Gastroesophageal sphincter (tissue), 4 donors: Measurements from ENCODE around the gene JARID2. TPM values are rescaled to one million over a fixed set of nuclear protein-coding genes. Genes with fewer than 3 reads are reported as not detected.

Experiments
- ATAC-seq: fragments of 150-250 bp; one replicate; pipeline ENCODE4 v1.9.1; 2016; ENCODE audit warnings: mild to moderate bottlenecking, moderate library complexity
- H3K27ac ChIP-seq, 4 donors: fragments of 200-600 bp; sonication (generic) in 3 of 4; 1 replicate in 3 of 4; 2 replicates in 1 of 4; pipeline ENCODE4 v1.5.1; 2016 to 2019
- H3K27me3 ChIP-seq: fragments of 200-600 bp; sonication (generic); one replicate; pipeline ENCODE4 v1.5.1; 2019
- H3K36me3 ChIP-seq, 2 donors: fragments of 200-600 bp; sonication (generic); one replicate each; pipeline ENCODE4 v1.5.1; 2019; ENCODE audit warnings: control low read depth in 1 of 2
- H3K4me1 ChIP-seq, 3 donors: fragments of 200-600 bp; sonication (generic); 1 replicate in 2 of 3; 2 replicates in 1 of 3; pipeline ENCODE4 v1.5.1; 2016 to 2019; ENCODE audit warnings: control low read depth in 2 of 3
- H3K4me3 ChIP-seq, 2 donors: fragments of 200-600 bp; sonication (generic); one replicate each; pipeline ENCODE4 v1.5.1; 2019; ENCODE audit warnings: mild to moderate bottlenecking in 1 of 2, moderate library complexity in 1 of 2
- H3K9me3 ChIP-seq, 3 donors: fragments of 200-600 bp; sonication (generic); one replicate each; pipeline ENCODE4 v1.5.1; 2017 to 2019; ENCODE audit warnings: control low read depth in 2 of 3
- CTCF ChIP-seq, 4 experiments: fragments of 200-600 bp in 2 of 4; fragments of 450-650 bp in 2 of 4; sonication (generic) in 1 of 4; IDR thresholded peaks; one replicate each; pipeline ENCODE4 v1.5.1; 2017 to 2019; ENCODE audit warnings: antibody characterized with exemption in 4 of 4, mild to moderate bottlenecking in 2 of 4, moderate library complexity in 2 of 4
- EP300 ChIP-seq: sonication (generic); formaldehyde crosslinking; IDR thresholded peaks from one replicate; pipeline ENCODE4 v1.6.1; 2017; ENCODE audit warnings: antibody characterized with exemption, mild to moderate bottlenecking
- POLR2A ChIP-seq, 2 donors: fragments of 450-650 bp; IDR thresholded peaks; one replicate each; pipeline ENCODE4 v1.6.1; 2017; ENCODE audit warnings: antibody characterized with exemption in 2 of 2, mild to moderate bottlenecking in 2 of 2, moderate library complexity in 1 of 2
- POLR2AphosphoS5 ChIP-seq: sonication (generic); formaldehyde crosslinking; IDR thresholded peaks from one replicate; pipeline ENCODE4 v1.6.1; 2017; ENCODE audit warnings: antibody characterized with exemption
- WGBS, 2 donors: methylation state at CpG; one replicate each; pipeline ENCODE4 v1.1.5; 2018; ENCODE audit warnings: low coverage in 1 of 2; 5-methylcytosine and 5-hydroxymethylcytosine counted together
- total RNA-seq, 4 donors: library from RNA; depleted of rRNA; stranded (reverse); fragments of >200 nt; gene quantifications; one replicate each; pipeline ENCODE4 v1.1.0, GENCODE V29; 2016

The JARID2 gene
- total RNA-seq, 4 donors from 2014 or later: 6.8 to 12.3 (median 8.5) TPM

DNA sequence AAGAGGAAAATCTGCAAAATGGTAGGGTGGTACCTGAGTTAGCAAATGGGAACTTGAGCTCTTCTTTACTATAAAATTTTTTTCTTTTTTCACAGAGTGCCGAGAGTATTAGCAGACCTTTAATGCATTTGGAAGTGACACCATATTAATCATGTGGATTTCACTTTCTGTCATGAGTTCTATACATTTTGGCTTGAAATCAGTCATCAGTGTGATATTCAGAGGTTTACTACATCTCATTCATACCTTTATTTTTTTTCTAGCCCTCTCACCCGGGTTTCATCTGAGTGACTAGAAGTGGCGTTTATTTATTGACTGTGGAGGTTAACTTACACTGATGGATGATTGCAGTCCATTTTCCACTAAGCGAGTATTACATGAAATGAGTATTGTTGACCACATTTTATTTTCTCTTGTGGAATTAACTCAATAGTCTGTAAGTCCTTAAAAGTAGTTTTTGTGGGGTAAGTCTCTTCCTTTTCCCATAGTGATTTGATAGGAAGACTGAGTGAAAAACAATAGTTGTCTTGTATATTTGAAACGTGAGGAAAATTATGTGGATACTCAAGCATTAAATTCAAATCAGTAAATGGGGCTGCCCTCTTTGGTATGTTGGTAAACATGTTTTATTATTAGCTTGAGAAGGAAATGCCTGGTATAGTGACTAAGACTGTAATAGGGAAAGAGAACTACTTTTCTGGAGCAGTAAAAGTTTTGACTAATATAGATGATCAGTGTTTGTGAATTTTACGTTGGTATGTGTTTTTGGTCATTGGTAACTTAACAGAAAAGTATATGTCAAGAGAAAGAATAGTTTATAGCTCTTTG lies 55.5 kb downstream of the JARID2 start:
- WGBS, 2 donors: 58 to 75% methylated on average over 6 of the region's 6 CpGs
- no peak for TF ChIP-seq POLR2A (IDR thresholded peaks at IDR 0.05)
- TF ChIP-seq CTCF (IDR thresholded peaks at IDR 0.05): no peak
- no peak for TF ChIP-seq EP300
- TF ChIP-seq POLR2AphosphoS5: no peak
- Histone ChIP-seq H3K36me3 (no peaks in the 10 kb centered on the region), H3K9me3 (no peaks in the 10 kb centered on the region), H3K4me3 (no peak overlapping the region), H3K27me3 (no peaks in the 10 kb centered on the region), H3K4me1 (peaks cover 0 to 63% (median 3%) of the 10 kb centered on the region in 3 donors), H3K27ac (no peak overlapping the region)
- no peak for ATAC-seq

- WGBS, 2 donors: 87 to 96% methylated on average over 4 to 6 of the region's 7 CpGs
- H3K27ac ChIP-seq: no peak overlapping the region
- no peak for ATAC-seq
- no peaks in the 10 kb centered on the region for H3K9me3 ChIP-seq
- H3K4me1 ChIP-seq: peaks cover 0 to 68% (median 6%) of the 10 kb centered on the region in 3 donors
- TF ChIP-seq CTCF (IDR thresholded peaks at IDR 0.05) (no peak), POLR2A (IDR thresholded peaks at IDR 0.05) (no peak), EP300 (no peak), POLR2AphosphoS5 (no peak)
- H3K27me3 ChIP-seq: no peaks in the 10 kb centered on the region
- H3K36me3 ChIP-seq: no peaks in the 10 kb centered on the region
- H3K4me3 ChIP-seq: no peak overlapping the region
These were observed 57.5 kb downstream of the JARID2 start for GRCh38 chr6:15303162-15303919.

- Histone ChIP-seq H3K27ac (no peak overlapping the region), H3K4me3 (no peak overlapping the region), H3K4me1 (peaks cover 0 to 68% (median 12%) of the 10 kb centered on the region in 3 donors), H3K27me3 (no peaks in the 10 kb centered on the region), H3K36me3 (no peaks in the 10 kb centered on the region), H3K9me3 (no peaks in the 10 kb centered on the region)
- WGBS, 2 donors: 70 to 96% methylated on average over 2 to 5 of the region's 6 CpGs
- ATAC-seq: no peak
- TF ChIP-seq POLR2A (IDR thresholded peaks at IDR 0.05) (no peak), CTCF (IDR thresholded peaks at IDR 0.05) (no peak), POLR2AphosphoS5 (no peak), EP300 (no peak)
These were observed 58.0 kb downstream of the JARID2 start for GRCh38 chr6:15303920-15304291.

DNA sequence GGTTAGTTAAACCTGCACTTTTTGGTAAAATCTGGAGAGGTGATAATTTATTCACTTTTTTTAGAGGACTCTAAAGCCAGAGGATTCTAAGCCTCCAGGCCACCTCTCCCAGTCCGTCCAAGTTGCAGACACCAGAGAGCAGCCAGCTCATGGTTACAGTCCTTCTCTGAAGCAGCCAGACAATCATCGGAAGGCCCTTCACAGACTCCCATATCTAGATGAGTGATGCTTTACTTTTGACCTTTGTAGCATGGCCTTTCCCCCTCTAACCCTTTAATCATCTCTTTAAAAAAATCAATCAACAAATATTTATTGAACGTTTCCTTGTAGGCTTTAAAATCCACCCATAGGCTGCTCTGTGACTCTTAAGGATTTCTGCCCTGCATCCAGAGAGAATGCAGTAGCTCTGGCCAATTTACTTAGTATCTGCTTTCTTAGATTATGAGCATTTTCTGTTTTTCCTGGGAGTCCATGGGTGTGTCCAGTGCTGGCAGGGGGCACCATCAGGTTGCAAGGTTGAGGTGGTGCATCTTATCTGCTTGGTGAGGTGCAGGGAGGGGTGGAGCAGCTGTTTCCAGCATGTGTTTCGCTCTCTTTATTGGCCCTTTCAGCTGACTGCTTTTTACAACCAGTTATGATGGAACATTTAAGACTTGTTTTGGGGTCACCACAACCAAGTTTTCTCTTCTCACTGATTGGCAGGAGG lies 58.6 kb downstream of the JARID2 start:
- H3K36me3 ChIP-seq: no peaks in the 10 kb centered on the region
- peaks cover 0 to 66% (median 14%) of the 10 kb centered on the region in 3 donors for H3K4me1 ChIP-seq
- no peak for ATAC-seq
- H3K9me3 ChIP-seq: no peaks in the 10 kb centered on the region
- H3K27me3 ChIP-seq: no peaks in the 10 kb centered on the region
- 70 to 74% methylated on average over 2 to 4 of the region's 4 CpGs for WGBS, 2 donors
- H3K4me3 ChIP-seq: no peak overlapping the region
- no peak overlapping the region for H3K27ac ChIP-seq
- no peak for TF ChIP-seq EP300
- no peak for TF ChIP-seq POLR2A (IDR thresholded peaks at IDR 0.05)
- no peak for TF ChIP-seq POLR2AphosphoS5
- TF ChIP-seq CTCF (IDR thresholded peaks at IDR 0.05): no peak
